Cardiac fibroblast (primary cell): ENCODE data around the gene ZNF74.
A peak's percentile ranks its signal among the peaks of the same experiment; 100 is the strongest.
"Not testable (repeated sequence)": the region's sequence is repeated elsewhere in the genome, so short reads cannot be mapped to it uniquely, and the experiment has no call there.

Experiments
- DNase-seq, 2 donors: peaks; one replicate each; pipeline versions ENCODE4 v3.0.0 to v3.0.0-alpha.2; 2010; ENCODE audit warnings: low read depth in 2 of 2
- H3K4me3 ChIP-seq, 2 donors: replicated peaks in 1 of 2; 1 replicate in 1 of 2; 2 replicates in 1 of 2; pipeline ENCODE4 v1.5.1; 2011; ENCODE audit warnings: low read depth in 2 of 2, low read length in 2 of 2, mild to moderate bottlenecking in 2 of 2, moderate library complexity in 1 of 2
- TF ChIP-seq, protein P1 (sequence below): IDR thresholded peaks from one replicate; pipeline ENCODE4 v1.5.1; 2011; ENCODE audit warnings: low read depth, mild to moderate bottlenecking, low read length, inconsistent platforms

Gene ZNF74

GRCh38 chr22:20450551-20450906 is 56.6 kb downstream of the ZNF74 start:
- TF ChIP-seq, protein P1, sequence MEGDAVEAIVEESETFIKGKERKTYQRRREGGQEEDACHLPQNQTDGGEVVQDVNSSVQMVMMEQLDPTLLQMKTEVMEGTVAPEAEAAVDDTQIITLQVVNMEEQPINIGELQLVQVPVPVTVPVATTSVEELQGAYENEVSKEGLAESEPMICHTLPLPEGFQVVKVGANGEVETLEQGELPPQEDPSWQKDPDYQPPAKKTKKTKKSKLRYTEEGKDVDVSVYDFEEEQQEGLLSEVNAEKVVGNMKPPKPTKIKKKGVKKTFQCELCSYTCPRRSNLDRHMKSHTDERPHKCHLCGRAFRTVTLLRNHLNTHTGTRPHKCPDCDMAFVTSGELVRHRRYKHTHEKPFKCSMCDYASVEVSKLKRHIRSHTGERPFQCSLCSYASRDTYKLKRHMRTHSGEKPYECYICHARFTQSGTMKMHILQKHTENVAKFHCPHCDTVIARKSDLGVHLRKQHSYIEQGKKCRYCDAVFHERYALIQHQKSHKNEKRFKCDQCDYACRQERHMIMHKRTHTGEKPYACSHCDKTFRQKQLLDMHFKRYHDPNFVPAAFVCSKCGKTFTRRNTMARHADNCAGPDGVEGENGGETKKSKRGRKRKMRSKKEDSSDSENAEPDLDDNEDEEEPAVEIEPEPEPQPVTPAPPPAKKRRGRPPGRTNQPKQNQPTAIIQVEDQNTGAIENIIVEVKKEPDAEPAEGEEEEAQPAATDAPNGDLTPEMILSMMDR: no peak
- no peak overlapping the region for H3K4me3 ChIP-seq
- DNase-seq: no peak

DNA sequence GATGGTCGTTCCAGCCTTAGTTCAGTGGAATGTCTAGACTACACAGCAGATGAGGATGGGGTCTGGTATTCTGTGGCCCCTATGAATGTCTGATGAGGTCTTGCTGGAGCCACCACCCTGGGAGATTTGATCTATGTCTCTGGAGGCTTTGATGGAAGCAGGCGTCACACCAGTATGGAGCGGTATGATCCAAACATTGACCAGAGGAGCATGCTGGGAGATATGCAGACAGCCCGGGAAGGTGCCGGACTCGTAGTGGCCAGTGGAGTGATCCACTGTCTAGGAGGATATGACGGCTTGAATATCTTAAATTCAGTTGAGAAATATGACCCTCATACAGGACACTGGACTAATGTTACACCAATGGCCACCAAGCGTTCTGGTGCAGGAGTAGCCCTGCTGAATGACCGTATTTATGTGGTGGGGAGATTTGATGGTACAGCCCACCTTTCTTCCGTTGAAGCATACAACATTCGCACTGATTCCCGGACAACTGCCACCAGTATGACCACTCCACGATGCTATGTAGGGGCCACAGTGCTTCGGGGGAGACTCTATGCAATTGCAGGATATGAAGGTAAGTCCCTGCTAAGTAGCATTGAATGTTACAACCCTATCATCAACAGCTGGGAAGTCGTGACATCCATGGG is 57.3 kb downstream of the ZNF74 start:
- DNase-seq, H3K4me3 ChIP-seq: not testable (repeated sequence)

DNA sequence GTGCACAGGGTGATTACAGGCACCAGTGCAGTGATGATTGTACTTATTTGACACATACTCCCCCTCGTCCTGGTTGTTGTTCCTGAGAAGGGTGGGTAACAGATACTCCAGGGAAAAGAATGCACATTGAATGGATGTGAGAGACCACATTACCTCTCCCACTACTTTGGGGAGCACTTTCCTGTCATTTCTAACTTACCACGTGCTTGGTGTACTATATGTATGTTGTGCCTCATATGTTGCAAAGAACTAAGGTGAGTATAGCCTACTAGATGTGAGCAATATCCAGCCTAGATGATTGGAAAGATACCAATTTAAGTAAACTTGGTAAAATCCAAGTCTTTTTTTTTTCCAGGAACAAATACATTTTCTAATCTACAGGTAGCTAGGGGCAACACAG is 58.0 kb downstream of the ZNF74 start:
- TF ChIP-seq, protein P1: no peak
- no peak for DNase-seq
- H3K4me3 ChIP-seq: no peak overlapping the region

- H3K4me3 ChIP-seq: no peak overlapping the region
- TF ChIP-seq, protein P1: no peak
- no peak for DNase-seq
These were observed 59.3 kb downstream of the ZNF74 start for GRCh38 chr22:20453222-20453621.

GRCh38 chr22:20455709-20456063 is 61.7 kb downstream of the ZNF74 start:
- H3K4me3 ChIP-seq: no peak overlapping the region
- peak in 1 of 2 donors; percentile 21 for DNase-seq
- TF ChIP-seq, protein P1: no peak

DNA sequence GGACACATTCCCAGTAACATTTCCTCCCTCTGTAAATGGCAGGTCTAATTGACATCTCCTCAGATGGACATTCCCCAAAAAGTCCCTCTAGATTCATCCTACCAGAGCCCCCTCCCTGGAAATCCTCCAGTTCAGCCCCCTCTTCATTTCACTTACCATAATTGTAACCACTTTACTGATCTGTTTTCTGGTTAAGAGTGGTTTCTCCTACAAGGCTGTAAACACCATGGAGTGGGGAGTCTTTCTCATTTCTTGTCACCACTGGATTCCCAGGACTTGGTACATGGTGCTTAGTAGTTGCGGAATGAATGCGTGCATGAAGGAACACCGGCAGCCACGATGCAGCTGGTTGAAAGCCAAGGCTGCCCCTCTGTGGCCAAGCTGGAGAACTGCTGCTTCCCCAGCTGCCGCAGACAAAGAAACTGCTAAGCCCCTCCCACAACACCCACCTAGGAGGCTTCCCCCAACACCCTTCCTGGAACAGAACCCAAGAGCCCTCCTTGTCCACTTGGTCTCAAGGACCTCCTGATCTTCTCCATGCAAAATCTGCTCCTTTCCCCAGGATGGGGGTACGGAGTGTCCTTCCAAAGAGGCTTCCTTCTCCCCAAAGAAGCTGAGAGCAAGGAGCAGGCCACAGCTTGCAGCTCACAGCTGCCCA is 62.2 kb downstream of the ZNF74 start:
- peak; percentile 85 to 91 for DNase-seq
- TF ChIP-seq, protein P1: peak; percentile 96
- no peak overlapping the region for H3K4me3 ChIP-seq

DNA sequence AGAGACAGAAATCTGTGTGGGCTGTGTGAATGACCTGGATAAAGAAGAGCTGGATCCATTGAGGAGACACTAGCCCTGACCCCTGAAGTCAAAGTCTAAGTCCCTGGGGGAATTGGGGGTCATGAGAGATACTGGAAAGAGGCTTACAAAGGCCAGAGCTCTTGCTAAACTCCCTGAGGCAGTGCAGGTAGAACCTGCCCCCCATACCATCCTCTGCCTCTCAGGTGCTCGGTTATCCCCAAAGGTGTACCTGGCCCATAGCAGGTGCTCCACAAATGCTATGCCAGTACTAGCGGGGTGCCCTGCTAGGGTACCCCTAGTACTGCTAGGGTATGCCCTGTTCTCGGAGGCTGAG is 62.7 kb downstream of the ZNF74 start:
- TF ChIP-seq, protein P1: no peak
- no peak overlapping the region for H3K4me3 ChIP-seq
- no peak for DNase-seq
